HG02852 (cell line): ENCODE results near the gene SMCO1.
A peak's percentile ranks its signal among the peaks of the same experiment; 100 is the strongest.
"Not testable (repeated sequence)": the region's sequence is repeated elsewhere in the genome, so short reads cannot be mapped to it uniquely, and the experiment has no call there.

Source experiments
- ATAC-seq: cut with Tn5 transposase; IDR thresholded peaks from one replicate; pipeline ENCODE4 v1.9.1; 2021; ENCODE audit warnings: mild to moderate bottlenecking, moderate library complexity; ENCODE audit not compliant: unreplicated experiment

The SMCO1 gene

DNA sequence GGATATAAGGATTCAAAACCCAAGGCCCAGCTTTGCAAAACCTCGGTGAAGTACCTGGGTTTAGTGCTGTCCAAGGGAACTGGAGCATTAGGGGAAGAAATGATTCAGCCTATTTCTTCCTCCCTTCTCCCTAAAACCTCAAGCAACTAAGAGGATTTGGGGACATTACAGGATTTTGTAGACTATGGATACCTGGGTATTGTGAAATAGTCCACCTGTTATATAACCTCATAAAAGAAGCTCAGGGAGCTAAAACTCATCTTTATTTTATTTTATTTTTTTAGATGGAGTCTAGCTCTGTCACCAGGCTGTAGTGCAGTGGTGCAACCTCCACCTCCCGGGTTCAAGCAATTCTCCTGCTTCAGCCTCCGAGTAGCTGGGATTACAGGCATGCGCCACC, 8.7 kb upstream of the SMCO1 start:
- no peak for ATAC-seq

DNA sequence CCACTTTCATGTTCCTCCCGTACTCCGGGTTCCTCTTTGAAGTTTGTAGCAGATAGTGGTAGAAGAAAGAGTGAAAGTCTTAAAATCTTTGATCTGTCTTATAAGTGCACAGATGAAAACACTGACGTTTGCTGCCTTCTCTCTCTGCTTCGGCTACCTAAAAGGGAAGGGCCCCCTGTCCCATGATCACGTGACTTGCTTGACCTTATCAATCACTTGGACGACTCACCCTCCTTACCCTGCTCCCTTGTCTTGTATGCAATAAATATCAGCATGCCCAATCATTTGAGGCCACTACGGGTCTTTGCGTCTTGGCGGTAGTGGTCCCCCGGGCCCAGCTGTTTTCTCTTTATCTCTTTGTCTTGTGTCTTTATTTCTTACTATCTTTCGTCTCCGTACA, 6.1 kb upstream of the SMCO1 start:
- not testable (repeated sequence) for ATAC-seq

DNA sequence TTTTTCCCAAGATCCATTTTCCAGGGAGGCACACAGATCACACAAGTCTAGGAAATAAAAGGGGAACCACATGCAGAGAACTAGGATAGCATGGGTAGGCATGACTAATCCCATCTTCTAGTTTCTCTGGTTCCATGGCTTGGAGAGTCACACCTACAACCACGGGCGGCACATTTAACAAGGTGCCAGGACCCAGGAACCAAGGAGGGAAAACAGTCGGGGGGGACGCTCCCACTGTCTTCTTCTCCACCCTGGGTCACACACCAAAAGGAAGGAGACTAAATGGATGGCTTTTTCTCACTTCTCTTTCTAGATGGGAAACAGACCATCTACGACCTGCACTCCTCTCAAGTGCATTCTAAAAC, 4.6 kb upstream of the SMCO1 start:
- ATAC-seq: no peak

DNA sequence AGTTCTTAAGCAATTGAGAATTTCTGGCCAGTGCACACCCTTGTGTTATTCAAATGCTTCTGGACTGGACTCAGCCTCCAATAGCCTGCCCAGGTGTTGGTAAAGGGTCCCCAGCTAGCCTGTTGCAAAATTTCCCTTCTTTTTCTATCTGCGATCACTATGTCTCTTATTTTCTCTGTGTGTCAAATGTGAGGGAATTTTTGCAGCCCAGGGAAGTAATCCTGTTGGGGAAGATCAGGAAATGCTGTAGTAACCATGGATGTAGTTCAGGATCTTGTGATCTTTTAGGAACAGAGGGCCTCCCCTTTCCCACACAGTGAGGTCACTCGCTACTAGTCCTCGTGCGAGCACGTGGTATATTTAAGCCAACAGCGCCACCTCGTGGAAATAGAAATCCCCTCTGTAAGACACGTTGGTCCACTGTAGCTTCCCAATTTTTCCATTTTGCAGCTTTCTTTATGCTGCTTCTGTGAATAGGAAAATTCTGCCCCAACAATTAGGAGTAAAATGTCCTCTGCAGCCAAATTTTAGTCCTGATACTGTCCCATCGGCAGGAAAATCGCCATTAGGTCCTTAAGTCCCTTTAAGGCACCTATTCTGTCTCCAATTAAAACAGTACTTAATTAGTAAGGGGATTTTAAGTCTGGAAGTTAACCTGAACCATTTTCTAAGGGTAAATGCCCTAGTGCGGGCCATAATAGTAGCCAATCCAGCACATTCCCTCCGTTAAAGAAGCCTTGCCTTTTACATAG, 4.0 kb upstream of the SMCO1 start:
- ATAC-seq: no peak

DNA sequence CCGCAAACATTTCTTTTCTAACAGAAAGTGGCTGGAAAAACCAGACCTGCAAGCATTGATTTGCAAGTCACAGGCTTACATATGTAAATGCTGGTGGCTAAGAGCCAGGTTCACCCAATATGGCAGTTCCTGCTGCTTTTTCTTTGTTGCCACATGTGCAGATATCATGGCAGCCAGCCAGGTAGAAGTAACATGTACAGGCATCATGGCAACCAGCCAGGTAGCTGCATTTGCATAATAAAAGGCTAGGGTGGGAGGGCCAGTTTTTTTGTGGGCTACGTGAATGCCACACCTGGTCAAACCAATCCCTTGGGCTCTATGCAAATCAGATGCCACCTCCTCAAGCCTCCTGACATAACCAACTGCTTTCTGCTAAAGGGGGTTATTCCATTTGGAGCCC, 2.8 kb upstream of the SMCO1 start:
- no peak for ATAC-seq

DNA sequence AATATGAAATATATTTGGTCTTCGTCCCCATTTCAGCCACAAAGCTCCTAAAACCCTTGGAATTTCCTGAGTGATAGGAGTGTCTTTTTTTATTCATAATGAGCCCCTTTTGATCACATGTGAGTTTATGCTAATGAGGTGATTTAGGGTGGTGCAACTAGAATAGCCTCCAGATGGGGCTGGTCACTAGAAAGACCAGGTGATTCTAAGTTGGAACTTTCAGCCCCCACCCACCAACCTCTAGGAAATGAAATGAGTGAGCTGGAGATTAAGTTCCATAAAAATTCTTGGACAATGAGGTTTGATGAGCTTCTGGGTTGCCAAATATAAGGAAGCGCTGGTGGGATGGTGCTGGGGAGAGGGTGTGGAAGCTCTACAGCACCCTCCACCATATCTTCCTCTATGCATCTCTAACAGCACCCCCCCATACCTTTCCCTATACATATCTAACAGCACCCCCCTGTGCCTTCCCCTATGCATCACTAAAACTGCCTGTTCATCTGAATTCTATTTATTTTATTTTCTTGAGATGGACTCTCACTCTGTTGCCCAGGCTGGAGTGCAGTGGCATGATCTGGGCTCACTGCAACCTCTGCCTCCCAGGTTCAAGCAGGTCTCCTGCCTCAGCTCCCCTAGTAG, 2.1 kb upstream of the SMCO1 start:
- ATAC-seq: no peak

DNA sequence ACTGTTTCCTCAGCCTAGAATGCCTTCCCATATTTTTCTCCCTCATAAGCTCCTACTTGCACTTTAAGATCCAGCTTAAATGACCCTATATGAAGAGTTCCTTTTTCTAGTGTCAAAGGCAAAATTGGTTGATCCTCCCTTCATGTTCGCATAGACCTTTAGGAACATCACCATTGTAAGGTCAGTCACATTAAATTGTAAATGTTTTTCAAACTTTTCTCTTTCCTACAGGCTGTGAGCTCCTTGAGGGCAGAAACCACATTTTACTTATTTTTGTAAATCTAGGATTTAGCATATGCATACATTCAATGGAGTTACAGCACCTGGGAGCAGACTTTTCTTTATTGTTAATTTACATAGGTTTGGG, 813 bp downstream of the SMCO1 start:
- ATAC-seq: no peak

DNA sequence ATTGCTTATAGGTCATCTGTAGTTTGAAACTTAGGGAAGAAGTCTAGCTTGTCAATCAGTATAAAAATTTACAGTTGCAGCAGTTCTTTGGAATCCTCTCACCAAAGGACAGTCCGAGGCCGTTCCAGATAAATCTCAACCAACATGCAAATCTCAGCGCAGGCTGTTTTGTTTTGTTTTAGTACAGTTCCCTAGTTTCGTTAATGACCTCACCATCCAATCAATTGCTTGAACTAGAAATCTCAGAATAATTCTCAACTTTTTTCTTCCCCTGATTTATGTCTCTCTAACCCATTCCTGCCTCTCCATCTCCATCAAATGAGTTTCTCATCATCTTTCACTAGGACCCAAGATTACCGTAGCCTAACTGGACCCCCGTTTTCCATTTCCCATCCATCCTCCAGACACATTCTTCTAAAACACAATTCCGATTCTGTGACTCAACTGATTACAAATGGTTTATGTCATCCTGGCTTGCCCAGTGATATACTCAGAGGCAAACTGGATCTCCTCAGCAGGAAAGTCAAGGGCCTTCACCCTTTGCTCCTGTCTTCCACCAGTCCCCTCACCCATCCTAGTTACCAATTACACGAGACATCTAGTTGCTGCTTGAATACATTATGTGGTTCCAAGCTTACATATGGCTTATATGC, 1.3 kb downstream of the SMCO1 start:
- no peak for ATAC-seq

DNA sequence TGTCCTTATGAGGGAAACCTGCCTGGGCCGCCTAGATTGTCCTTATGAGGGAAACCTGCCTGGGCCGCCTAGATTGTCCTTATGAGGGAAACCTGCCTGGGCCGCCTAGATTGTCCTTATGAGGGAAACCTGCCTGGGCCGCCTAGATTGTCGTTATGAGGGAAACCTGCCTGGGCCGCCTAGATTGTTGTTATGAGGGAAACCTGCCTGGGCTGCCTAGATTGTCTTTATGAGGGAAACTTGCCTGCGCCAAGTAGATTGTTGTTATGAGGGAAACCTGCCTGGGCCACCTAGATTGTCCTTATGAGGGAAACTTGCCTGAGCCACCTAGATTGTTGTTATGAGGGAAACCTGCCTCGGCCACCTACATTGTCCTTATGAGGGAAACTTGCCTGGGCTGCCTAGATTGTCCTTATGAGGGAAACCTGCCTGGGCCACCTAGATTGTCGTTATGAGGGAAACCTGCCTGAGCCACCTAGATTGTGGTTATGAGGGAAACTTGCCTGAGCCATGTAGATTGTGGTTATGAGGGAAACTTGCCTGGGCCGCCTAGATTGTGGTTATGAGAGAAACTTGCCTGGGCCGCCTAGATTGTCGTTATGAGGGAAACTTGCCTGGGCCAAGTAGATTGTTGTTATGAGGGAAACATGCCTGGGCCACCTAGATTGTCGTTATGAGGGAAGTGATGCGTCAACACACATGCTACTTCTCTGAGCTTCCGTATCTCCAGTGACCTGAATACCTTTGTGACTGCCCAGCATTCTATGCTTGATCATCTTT, 3.3 kb downstream of the SMCO1 start:
- not testable (repeated sequence) for ATAC-seq

DNA sequence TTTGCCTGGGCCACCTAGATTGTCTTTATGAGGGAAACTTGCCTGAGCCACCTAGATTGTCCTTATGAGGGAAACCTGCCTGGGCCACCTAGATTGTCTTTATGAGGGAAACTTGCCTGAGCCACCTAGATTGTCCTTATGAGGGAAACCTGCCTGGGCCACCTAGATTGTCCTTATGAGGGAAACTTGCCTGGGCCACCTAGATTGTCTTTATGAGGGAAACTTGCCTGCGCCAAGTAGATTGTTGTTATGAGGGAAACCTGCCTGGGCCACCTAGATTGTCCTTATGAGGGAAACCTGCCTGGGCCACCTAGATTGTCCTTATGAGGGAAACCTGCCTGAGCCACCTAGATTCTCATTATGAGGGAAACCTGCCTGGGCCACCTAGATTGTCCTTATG, 4.0 kb downstream of the SMCO1 start:
- not testable (repeated sequence) for ATAC-seq

DNA sequence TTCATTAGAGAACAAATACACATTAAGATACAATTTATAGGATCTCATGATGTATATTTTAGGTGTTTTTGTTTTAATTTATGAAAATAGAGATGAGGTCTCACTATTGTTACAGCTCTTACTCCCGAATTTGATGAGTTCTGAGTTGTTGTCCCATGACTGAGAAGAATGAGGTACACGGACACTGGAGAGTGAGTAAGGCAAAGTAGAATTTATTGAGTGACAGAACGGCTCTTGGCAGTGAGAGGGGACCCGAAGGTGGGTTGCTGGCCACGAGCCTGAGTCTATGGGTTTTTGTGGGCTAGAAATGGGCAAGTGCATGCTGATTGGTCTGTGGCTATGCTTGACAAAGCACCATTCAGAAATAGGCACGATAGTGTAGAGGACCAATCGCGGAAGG, 8.5 kb downstream of the SMCO1 start:
- no peak for ATAC-seq

DNA sequence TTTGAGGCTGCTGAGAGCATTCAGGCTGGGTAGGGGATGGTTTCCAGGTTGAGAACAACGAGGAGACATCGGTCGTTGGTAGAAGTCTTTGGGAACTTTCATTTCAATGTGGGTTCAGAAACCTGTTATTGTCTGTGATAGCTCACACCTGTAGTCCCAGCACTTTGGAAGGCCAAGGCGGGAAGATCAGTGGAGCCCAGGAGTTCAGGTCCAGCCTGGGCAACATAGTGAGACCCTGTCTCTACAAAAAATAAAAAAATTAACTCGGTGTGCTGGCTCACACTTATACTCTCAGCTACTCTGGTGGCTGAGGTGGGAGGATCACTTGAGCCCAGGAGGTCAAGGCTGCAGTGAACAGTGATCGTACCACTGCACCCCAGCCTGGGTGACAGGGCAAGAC, 10.6 kb downstream of the SMCO1 start:
- ATAC-seq: no peak

DNA sequence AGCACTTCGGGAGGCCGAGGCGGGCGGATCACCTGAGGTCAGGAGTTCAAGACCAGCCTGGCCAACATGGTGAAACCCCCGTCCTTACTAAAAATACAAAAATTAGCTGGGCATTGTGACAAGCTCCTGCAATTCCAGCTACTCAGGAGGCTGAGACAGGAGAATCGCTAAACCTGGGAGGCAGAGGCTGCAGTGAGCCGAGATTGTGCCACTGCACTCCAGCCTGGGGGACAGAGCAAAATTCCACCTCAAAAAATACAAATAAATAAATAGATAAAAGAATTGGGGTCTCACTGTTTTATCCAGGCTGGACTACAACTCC, 11.1 kb downstream of the SMCO1 start:
- not testable (repeated sequence) for ATAC-seq

DNA sequence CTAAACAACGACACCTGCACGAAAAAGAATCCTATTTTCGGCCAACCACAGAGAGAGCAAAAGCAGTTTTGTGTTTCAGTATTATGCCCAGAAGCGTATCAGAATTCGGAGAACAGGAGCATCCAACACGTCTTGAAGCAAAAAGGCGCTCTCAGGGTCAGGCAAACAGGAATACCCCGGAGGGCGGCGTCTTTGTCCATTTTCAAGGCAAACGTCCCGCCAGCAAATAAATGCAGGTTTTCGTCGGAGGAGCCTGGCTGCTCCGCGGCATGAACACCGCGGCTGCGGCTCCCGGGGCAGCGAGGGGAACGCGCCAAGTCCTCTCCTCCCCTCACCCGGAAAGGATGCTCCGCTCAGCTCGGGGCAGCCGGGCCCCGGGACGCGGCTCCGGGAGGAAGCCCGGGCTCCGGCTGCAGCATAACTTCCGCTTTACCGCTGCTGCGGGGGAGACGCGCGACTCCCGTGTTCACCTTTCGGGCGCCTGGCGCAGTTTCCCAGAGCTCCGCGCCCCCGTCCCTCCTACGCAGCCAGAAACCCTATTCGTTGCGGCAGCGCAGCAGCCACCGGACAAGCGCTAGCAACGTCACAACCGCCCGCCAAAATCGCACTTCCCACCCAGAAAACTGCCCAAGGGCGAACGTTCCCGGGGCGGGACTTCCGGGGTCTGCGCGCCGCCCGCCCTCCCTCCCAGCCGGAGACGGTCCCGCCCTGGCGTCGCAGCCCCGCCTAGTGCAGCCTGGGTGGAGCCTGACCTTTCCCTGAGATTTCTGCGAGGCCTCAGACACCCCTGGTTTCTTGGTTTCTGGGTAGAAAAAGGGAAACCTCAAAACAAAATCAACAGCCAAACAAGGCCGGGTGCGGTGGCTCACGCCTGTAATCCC, 11.7 kb downstream of the SMCO1 start, which contains the start of gene RNF168:
TSS of gene RNF168 (minus strand) at position 573 of the 881 bp plus-strand sequence. CDS start 595 bp downstream, outside the sequence.
- ATAC-seq: peak; percentile 83

DNA sequence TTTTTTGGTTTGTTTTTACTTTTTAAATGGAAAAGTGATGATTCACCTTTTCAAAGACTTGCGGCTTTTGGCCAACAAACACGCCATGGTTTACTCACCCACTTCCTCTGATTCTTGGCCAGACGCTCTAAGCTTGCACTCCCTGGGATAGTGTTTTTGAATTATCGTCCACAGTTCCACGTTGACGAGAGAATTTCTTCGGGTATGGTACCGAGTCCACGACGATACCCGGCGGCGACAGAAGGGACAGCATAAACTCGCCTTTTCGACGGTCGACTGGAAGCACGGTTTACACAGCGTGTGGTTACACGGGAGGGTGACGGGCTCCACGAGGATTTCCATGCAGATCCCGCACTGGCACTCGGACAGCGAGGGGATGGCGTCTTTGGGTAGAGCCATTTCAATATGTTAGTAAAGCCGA, 12.4 kb downstream of the SMCO1 start:
- peak; percentile 6 for ATAC-seq

DNA sequence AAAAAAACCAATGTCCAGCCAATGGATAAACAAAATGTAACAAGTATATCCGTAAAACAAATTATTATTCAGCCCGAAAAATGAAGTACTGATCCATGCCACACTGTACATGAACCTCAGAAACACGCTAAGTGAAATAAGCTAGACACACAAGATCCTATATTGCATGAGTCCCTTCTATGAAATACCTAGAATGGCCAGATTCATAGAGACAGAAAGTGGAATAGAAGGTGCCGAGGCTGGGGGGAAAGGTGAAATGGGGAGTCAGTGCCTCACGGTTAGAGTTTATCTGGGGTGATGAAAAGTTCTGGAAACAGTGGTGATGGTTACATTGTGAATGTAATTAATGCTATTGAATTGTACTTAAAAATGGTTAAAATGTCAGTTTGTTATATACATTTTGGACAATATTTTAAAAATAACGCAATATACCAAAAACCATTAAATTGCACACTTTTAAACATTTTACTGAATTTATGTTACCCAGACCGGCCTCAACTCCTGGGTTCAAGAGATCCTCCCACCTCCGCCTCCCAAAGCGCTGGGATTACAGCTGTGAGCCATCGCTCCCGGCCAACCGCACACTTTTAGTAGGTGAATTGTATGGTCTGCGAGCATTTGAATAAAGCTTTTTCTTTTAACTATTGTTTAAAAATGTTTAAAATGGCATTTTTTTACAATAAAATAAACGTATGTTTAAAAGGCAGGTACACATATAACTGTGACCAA, 13.7 kb downstream of the SMCO1 start:
- no peak for ATAC-seq

DNA sequence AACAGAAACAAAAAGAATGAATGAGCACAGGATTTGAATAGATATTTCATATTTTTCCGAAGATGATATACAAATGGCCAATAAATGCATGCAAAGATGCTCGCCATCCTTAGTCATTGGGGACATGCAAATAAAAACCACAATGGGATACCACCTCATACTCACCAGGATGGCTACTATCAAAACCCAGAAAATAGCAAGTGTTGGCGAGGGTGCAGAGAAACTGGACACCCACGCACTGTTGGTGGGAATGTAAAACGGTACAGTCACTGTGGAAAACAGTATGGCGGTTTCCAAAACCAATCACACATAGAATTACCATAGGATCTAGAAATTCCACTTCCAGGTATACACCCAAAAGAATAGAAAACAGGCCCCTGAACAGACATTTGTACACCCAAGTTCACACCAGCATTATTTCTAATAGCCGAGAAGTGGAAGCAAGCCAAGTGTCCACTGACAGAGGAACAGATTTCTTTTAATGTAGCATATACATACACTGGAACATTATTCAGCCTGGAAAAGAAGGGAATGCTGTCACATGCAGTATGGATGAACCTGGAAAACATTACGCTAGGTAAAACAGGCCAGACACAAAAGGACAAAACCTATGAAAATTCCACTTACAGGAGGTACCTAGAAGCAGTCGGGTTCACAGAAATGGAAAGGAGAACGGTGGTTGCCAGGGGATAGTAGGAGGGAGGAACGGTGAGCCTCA, 15.2 kb downstream of the SMCO1 start:
- ATAC-seq: no peak

DNA sequence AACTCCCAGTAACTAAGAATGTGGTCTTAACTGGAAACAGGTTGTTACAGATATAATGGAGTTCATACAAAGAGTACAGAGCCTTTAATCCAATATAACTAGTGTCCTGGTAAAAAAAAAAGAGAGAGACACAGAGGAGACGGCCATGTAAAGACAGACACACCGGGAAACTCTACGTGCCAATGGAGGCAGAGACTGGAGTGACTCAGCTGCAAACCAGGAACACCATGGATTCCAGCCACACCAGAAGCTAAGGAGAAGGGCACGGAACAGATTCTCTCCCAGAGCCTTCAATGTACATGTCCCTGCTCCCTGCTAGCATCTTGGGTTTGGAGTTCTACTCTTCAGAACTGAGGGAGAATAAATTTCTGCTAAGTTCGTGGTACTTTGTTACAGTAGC, 16.1 kb downstream of the SMCO1 start:
- ATAC-seq: no peak

DNA sequence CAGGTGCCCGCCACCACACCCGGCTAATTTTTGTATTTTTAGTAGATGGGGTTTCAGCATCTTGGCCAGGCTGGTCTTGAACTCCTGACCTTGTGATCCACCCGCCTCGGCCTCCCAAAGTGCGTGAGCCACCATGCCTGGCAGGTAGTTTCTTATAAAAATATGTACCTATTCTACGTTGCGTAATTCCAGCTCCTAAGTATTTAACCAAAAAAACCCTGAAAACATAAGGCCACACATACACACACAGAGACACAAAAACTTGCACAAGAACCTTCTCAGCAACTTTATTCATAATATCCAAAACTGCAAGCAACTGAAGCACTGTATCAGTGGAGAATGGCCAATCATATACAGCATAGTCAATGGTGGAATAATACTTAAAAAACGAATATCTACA, 16.8 kb downstream of the SMCO1 start:
- ATAC-seq: no peak
